Activated CD8-positive, alpha-beta memory T cell treated with anti-CD3 and anti-CD28 coated beads for 4 hours (primary cell): Measurements from ENCODE around the gene HPRT1.

Experiments used
- DNase-seq, 2 donors: peaks; one replicate each; pipeline ENCODE4 v3.0.0-alpha.2; 2020; ENCODE audit warnings: low read depth in 2 of 2

The HPRT1 gene

DNA sequence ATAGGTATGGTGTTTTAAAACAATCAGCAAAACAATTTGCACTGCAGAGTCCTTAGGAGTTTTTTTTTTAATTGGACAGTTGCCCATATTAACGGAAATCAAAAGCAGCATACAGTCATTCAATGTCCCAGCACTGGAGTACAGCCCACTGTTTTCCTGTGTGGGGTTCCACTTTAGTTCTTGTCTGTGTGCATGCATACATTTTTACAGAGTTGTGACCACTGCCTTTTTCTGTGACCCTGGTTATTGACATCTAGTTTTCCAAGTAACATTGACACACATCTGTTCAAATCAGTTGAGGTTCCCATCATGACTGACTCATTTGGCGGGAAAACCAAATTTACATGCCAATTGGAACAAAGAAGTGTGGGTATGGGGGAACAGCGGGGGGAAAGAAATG is 83.3 kb downstream of the HPRT1 start:
- no peak for DNase-seq

DNA sequence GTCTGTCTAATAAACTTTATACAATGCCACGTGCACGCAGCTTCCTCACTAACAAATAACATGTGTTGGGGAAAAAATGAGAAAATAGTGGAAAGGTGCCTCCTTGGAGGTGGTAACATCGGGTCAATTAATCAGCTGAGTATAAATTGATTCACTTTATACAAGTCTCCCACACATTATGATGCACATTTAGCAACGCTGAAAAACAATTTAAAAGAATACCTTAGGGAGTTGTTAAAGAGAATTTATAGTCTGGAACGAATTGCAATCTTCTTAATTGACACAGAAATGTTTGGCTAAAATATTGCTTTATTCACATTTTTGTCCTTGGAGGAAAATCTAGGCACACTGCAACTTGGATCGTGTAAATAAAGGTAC is 84.2 kb downstream of the HPRT1 start:
- DNase-seq, result no peak

DNA sequence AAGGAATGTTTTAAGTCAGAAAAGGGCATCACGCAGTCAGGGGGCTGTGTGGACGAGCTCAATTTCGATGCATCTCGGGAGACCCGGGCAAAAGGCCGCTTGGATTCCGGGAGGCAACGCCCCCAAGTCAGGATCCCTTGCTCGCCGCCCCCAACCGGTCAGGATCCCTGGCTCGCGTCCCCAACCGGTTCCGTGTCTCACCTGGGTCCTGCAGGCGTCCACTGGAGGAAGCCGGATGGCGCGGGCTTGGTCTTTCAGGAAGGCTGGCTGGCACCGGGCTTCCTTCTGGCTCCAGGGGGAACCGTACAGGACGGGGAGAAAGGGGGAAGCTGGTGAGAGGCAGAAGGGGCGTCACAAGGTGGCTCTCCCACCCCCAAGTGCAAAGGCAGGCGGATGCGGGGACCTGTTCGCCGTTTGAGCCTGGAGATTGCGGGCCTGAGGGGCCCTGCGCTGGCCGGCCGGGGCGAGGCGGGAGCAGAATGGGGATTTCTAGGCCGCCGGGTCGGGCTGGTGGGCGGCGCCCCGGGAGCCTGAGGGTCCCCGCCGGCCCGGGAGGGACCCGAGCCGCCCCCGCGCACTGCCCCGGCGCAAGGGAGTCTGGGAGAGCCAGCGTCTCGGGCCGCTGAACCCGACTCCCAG is 84.7 kb downstream of the HPRT1 start:
- no peak for DNase-seq

DNA sequence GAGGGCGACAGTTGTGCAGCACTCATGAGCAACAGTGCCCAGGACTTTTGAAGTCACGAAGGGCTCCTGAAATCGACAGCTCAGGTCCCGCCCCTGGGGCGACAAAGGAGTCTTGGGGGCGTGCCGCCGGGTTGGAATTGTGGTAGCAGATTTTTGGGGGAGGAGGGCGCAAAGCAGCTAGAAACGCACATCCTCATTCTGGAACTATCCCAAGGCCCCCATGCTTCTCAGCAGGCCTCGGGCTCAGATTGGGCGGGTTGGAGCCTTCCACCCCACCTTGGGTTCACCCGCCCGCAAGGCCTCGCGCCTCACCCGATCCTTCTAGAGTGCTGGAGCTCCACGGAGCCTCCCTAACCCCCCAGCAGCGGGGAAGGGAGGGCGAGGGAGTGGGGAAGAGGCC is 85.5 kb downstream of the HPRT1 start:
- DNase-seq, result no peak

DNA sequence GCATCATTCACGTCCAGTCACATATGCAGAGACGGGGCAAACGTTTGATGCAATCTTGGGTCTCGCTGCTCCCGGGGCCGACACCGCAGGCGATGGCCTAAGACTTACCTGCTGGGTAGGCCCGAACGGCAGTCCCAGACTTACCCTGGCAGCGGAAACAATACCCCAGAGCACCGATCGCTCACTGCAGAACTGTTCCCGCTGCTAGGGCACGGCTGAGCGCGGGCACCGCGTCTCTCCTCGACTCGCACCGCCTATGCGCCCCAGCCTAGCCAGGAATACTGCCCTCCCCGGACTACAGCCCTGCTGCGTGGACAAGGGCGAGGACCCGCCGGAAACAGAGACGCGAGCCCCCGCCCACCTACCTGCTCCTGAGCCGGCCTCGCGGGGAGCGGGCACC is 86.2 kb downstream of the HPRT1 start:
- no peak for DNase-seq

DNA sequence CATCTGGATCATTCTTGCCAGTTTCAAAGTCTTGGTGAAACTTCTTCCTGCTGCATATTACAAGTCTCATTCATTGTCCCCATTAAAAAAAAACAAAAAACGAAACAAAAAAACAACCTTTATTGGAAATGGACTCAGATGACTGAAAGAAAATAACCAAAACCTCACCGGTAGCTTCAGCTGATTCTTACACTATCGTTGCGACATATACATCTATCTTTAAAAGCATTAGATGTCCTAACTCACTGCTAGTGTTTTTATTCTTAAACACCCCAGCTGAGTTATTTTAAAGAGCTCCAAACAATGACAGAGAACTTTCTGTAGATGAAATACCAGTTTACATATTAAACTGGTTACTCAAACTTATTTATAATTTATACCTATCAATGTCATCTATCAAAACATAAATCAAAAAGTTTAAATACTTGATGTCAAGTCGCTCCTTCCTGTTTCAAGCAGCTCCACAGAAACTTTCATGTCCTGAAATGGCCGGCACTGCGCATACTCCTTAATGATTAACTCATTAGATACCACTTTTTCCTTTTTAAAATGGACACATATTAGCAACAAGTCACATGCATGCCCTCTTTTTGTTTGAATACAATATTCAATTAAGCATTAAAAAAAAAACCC is 87.2 kb downstream of the HPRT1 start:
- no peak for DNase-seq

DNA sequence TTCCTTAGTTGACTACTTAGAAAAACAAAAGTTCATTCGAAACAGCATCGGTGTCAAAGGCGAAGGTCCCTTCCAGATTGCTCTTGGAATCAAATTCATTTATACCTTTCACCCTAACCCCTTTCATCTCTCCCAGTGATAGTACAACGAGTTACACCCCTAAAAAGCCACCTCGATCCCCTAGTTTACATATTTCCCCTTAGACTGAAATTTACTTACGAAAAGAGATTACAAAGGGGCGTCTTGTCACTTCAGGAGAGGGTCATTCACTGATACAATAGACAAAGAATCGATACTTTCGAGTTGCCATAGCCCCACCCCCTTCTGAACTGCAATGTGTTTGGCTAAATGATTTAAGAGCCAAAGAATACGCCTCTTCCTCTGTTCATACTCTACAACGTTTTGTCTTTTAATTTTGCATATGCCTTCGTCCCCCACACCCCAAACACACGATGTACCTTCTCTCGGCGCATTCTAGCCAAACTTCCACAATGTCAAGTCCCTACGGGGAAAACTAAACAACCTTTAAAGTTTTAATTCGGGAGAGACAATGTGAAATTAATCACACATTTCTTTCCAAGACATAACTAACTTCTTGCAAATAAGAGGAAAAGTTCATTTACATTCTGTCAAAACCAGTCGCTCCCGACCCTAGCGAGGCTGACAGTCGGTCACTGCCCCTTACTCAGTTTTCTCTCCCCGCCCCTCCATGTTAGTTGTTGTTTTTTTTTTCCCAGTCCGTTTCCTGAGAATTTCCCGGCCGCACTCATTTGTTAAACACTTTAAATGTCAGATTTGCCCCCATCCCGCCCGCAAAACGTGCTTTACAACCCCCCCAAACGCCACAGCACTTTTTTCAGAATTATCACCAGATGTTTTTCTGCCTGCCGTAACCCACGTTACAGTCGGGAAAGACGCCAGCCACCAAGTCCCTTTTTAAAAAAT is 88.6 kb downstream of the HPRT1 start:
- DNase-seq, result no peak
